CD4-positive, alpha-beta T cell (primary cell): ENCODE measurements around the gene ZNF385B. TPM values are rescaled to one million over a fixed set of nuclear protein-coding genes. Genes with fewer than 3 reads are reported as not detected.

ENCODE experiments used
- ATAC-seq: fragments of 200-7000 bp; cut with Tn5 transposase; one replicate; pipeline ENCODE4 v1.10.0; 2022; ENCODE audit warnings: mild to moderate bottlenecking; ENCODE audit not compliant: poor library complexity
- CTCF ChIA-PET: fragments of 350-600 bp; sonication (Branson Sonifier 250); formaldehyde crosslinking; loops from one replicate; lab custom pipeline; 2021; ENCODE audit warnings: antibody characterized with exemption, inconsistent platforms; lab: Charles Lee
- POLR2A ChIA-PET: fragments of 350-600 bp; sonication (Branson Sonifier 250); formaldehyde crosslinking; loops from one replicate; lab custom pipeline; 2021; ENCODE audit warnings: antibody characterized with exemption, inconsistent platforms; lab: Charles Lee
- DNase-seq, 14 experiments: peaks; one replicate each; pipeline ENCODE4 v3.0.0-alpha.2; 2013 to 2020; ENCODE audit warnings: mixed read lengths in 2 of 14
- H3K27ac ChIP-seq, 2 donors: one replicate each; pipeline versions ENCODE4 v1.5.1 to v1.7.0; 2013; ENCODE audit warnings: low read length in 2 of 2, low read depth in 1 of 2, mild to moderate bottlenecking in 1 of 2
- H3K27me3 ChIP-seq, 2 experiments: 1 replicate in 1 of 2; 2 replicates in 1 of 2; pipeline versions ENCODE4 v1.6.1 to v1.7.0; 2013; ENCODE audit warnings: low read length in 2 of 2, control low read depth in 1 of 2, mild to moderate bottlenecking in 1 of 2, moderate library complexity in 1 of 2; ENCODE audit not compliant: insufficient read depth in 2 of 2, control insufficient read depth in 1 of 2
- H3K36me3 ChIP-seq: one replicate; pipeline ENCODE4 v1.6.1; 2013; ENCODE audit warnings: low read length, control low read depth; ENCODE audit not compliant: insufficient read depth
- H3K4me1 ChIP-seq: one replicate; pipeline ENCODE4 v1.6.1; 2013; ENCODE audit warnings: low read length, control low read depth; ENCODE audit not compliant: insufficient read depth
- H3K4me3 ChIP-seq: one replicate; pipeline ENCODE4 v1.5.1; 2013; ENCODE audit warnings: mild to moderate bottlenecking, low read length, moderate library complexity
- H3K9me3 ChIP-seq, 2 experiments: 1 replicate in 1 of 2; 2 replicates in 1 of 2; pipeline versions ENCODE4 v1.6.1 to v1.7.0; 2013; ENCODE audit warnings: low read length in 2 of 2, mild to moderate bottlenecking in 2 of 2, control low read depth in 1 of 2, moderate library complexity in 1 of 2; ENCODE audit not compliant: control insufficient read depth in 1 of 2, insufficient read depth in 1 of 2
- H3K27ac Mint-ChIP-seq: one replicate; pipeline ENCODE4 v1.8.0; 2020; ENCODE audit warnings: mixed read lengths
- H3K27me3 Mint-ChIP-seq: one replicate; pipeline ENCODE4 v1.8.0; 2021; ENCODE audit warnings: mixed read lengths
- H3K36me3 Mint-ChIP-seq: one replicate; pipeline ENCODE4 v1.8.0; 2021; ENCODE audit warnings: low read depth, mixed read lengths
- H3K4me1 Mint-ChIP-seq: one replicate; pipeline ENCODE4 v1.8.0; 2021; ENCODE audit warnings: low read depth, mixed read lengths
- H3K4me3 Mint-ChIP-seq: one replicate; pipeline ENCODE4 v1.8.0; 2020; ENCODE audit warnings: mild to moderate bottlenecking, mixed read lengths
- H3K9me3 Mint-ChIP-seq: one replicate; pipeline ENCODE4 v1.8.0; 2020; ENCODE audit warnings: mixed read lengths
- intact Hi-C, 2 experiments: fragments of 100-400 bp; cut with DNase I in 1 of 2; cut with micrococcal nuclease in 1 of 2; formaldehyde crosslinking; loops; one replicate each; pipeline versions ENCODE4 v1.15.1 to v1.9.0; 2023 to 2025; cut with DNase I, micrococcal nuclease
- total RNA-seq, 174 experiments: library from RNA in 2 of 174; stranded (reverse) in 2 of 174; gene quantifications; one replicate each; pipeline ENCODE4 v1.2.3 and lab custom pipeline; 2021 to 2026
- TF ChIP-seq, protein P1 (sequence below): fragments of 200-600 bp; IDR thresholded peaks from one replicate; pipeline ENCODE4 v1.8.0; 2022; ENCODE audit warnings: antibody characterized with exemption, mild to moderate bottlenecking

The ZNF385B gene
- total RNA-seq, 2 experiments from 2014 or later = not detected

DNA sequence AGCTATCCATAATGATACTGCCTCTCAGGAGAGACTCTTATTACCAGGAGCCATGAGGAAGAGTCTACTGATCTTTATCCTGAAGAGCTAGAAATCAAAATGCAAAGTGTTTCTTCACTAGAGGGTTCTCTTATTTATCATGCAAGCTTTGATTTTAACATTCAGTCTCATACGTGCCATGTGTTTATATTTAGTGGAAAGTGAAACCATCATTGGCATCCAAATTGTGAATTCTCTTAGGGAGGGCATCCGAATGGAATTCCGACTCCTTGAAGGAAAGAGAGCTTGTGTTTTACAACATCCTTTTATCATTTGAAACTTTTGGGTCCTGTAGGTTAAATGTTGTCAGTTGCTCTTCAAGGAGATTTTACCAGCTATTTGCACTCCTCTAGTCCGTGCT is 426.4 kb downstream of the ZNF385B start:
- no peak overlapping the region for H3K4me3 Mint-ChIP-seq
- H3K9me3 ChIP-seq = no peaks in the 10 kb centered on the region
- no peaks in the 10 kb centered on the region for H3K36me3 Mint-ChIP-seq
- ATAC-seq (no peak), DNase-seq (no peak)
- TF ChIP-seq, protein P1, sequence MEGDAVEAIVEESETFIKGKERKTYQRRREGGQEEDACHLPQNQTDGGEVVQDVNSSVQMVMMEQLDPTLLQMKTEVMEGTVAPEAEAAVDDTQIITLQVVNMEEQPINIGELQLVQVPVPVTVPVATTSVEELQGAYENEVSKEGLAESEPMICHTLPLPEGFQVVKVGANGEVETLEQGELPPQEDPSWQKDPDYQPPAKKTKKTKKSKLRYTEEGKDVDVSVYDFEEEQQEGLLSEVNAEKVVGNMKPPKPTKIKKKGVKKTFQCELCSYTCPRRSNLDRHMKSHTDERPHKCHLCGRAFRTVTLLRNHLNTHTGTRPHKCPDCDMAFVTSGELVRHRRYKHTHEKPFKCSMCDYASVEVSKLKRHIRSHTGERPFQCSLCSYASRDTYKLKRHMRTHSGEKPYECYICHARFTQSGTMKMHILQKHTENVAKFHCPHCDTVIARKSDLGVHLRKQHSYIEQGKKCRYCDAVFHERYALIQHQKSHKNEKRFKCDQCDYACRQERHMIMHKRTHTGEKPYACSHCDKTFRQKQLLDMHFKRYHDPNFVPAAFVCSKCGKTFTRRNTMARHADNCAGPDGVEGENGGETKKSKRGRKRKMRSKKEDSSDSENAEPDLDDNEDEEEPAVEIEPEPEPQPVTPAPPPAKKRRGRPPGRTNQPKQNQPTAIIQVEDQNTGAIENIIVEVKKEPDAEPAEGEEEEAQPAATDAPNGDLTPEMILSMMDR = no peak
- CTCF ChIA-PET = no interaction called here
- no peak overlapping the region for H3K27ac ChIP-seq
- H3K27me3 Mint-ChIP-seq = peaks cover 16% of the 10 kb centered on the region
- H3K4me3 ChIP-seq = no peak overlapping the region
- H3K9me3 Mint-ChIP-seq = no peaks in the 10 kb centered on the region
- H3K4me1 ChIP-seq = no peaks in the 10 kb centered on the region
- no peak overlapping the region for H3K27ac Mint-ChIP-seq
- intact Hi-C loops = no loop called here
- no peaks in the 10 kb centered on the region for H3K36me3 ChIP-seq
- POLR2A ChIA-PET = no interaction called here
- H3K27me3 ChIP-seq = no peaks in the 10 kb centered on the region
- no peaks in the 10 kb centered on the region for H3K4me1 Mint-ChIP-seq

DNA sequence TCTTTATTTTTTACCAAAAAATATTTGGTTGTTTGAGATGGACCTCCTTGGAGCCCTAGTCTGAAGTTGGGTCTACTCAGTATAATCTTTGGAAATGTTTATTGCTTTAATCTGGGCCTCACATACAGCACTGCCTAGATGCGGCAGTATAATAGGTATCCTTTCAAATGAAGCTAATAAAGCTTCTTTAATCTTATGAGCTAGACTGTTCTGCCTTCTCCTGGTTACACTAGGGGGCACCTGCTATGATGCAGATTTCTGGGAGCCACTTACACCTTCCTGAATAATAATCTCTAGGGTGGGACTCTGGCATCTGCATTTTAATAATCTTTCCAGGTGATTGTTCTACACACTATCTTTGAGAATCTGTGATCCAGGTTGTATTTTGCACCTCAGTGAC is 427.1 kb downstream of the ZNF385B start:
- Mint-ChIP-seq H3K4me3 (no peak overlapping the region), H3K27me3 (peaks cover 14% of the 10 kb centered on the region), H3K9me3 (no peaks in the 10 kb centered on the region), H3K36me3 (no peaks in the 10 kb centered on the region), H3K27ac (no peak overlapping the region), H3K4me1 (no peaks in the 10 kb centered on the region)
- DNase-seq (no peak), ATAC-seq (no peak)
- Histone ChIP-seq H3K9me3 (no peaks in the 10 kb centered on the region), H3K4me3 (no peak overlapping the region), H3K27me3 (peaks cover 0 to 2% of the 10 kb centered on the region in 2 experiments), H3K36me3 (no peaks in the 10 kb centered on the region), H3K27ac (no peak overlapping the region), H3K4me1 (no peaks in the 10 kb centered on the region)
- intact Hi-C loops = no loop called here
- CTCF ChIA-PET = no interaction called here
- POLR2A ChIA-PET = no interaction called here
- TF ChIP-seq, protein P1 = no peak

DNA sequence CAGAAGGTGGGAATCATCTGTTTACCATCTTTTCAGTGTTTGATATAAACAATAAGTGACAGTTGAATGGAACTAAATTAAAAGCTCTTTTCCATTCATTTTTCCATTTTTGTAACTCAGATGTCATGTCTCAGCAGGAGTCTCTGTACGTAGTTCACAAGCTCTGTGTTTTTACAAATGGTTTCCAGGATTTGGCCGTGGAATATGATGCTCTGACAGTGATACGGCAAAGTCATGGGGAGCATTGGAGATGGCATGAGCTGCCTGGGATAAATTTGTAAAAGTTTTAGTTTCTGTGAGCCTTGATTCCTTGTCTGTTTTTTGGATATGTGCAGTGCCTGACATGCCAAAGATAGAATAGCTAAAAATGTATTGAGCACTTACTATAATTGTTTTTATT is 428.7 kb downstream of the ZNF385B start:
- ChIA-PET POLR2A (no interaction called here), CTCF (no interaction called here)
- DNase-seq = no peak
- Mint-ChIP-seq H3K9me3 (no peaks in the 10 kb centered on the region), H3K36me3 (no peaks in the 10 kb centered on the region), H3K27ac (no peak overlapping the region), H3K4me1 (no peaks in the 10 kb centered on the region), H3K27me3 (peaks cover 13% of the 10 kb centered on the region), H3K4me3 (no peak overlapping the region)
- TF ChIP-seq, protein P1 = no peak
- Histone ChIP-seq H3K27ac (no peak overlapping the region), H3K9me3 (no peaks in the 10 kb centered on the region), H3K4me3 (no peak overlapping the region), H3K4me1 (no peaks in the 10 kb centered on the region), H3K36me3 (no peaks in the 10 kb centered on the region), H3K27me3 (peaks cover 0 to 5% of the 10 kb centered on the region in 2 experiments)
- no peak for ATAC-seq
- intact Hi-C loops = no loop called here
